Middle frontal gyrus (tissue), 1 donor: ENCODE results near the gene GPLD1.

Source experiments
- DNase-seq: peaks from one replicate; pipeline ENCODE4 v3.0.0-alpha.2; 2015; ENCODE audit warnings: low spot score; ENCODE audit errors: extremely low spot score

The GPLD1 gene

GRCh38 chr6:24455061-24455460 lies 34.3 kb downstream of the GPLD1 start:
- no peak for DNase-seq

GRCh38 chr6:24454452-24454851 lies 34.9 kb downstream of the GPLD1 start:
- DNase-seq: no peak

GRCh38 chr6:24453921-24454320 lies 35.5 kb downstream of the GPLD1 start:
- DNase-seq: no peak

GRCh38 chr6:24451581-24452388 lies 37.6 kb downstream of the GPLD1 start:
- no peak for DNase-seq

GRCh38 chr6:24448828-24449525 lies 40.4 kb downstream of the GPLD1 start:
- DNase-seq: no peak

GRCh38 chr6:24448396-24448795 lies 41.0 kb downstream of the GPLD1 start:
- DNase-seq: no peak

- no peak for DNase-seq
These were observed 42.7 kb downstream of the GPLD1 start for GRCh38 chr6:24446670-24447069.

- no peak for DNase-seq
These were observed 43.7 kb downstream of the GPLD1 start for GRCh38 chr6:24445704-24446103.

- DNase-seq: no peak
These were observed 44.8 kb downstream of the GPLD1 start for GRCh38 chr6:24444588-24444987.

GRCh38 chr6:24441599-24441904 lies 47.8 kb downstream of the GPLD1 start:
- no peak for DNase-seq

- DNase-seq: no peak
These were observed 48.3 kb downstream of the GPLD1 start for GRCh38 chr6:24440897-24441598.

GRCh38 chr6:24439858-24440539 lies 49.4 kb downstream of the GPLD1 start:
- DNase-seq: no peak

GRCh38 chr6:24436979-24437378 lies 52.4 kb downstream of the GPLD1 start:
- no peak for DNase-seq

GRCh38 chr6:24432611-24433010 lies 56.8 kb downstream of the GPLD1 start:
- DNase-seq: no peak

GRCh38 chr6:24431045-24431451 lies 58.3 kb downstream of the GPLD1 start:
- no peak for DNase-seq

GRCh38 chr6:24430086-24430485 lies 59.3 kb downstream of the GPLD1 start:
- DNase-seq: no peak

GRCh38 chr6:24429146-24429545 lies 60.2 kb downstream of the GPLD1 start:
- no peak for DNase-seq

- DNase-seq: no peak
These were observed 60.8 kb downstream of the GPLD1 start for GRCh38 chr6:24428615-24429014.

GRCh38 chr6:24426729-24427446 lies 62.5 kb downstream of the GPLD1 start:
- DNase-seq: no peak

GRCh38 chr6:24425091-24425490 lies 64.3 kb downstream of the GPLD1 start:
- DNase-seq: no peak

GRCh38 chr6:24419526-24419925 lies 69.9 kb downstream of the GPLD1 start:
- DNase-seq: no peak
